Endothelial cell of umbilical vein (primary cell): Measurements from ENCODE around the gene RASAL2. TPM values are rescaled to one million over a fixed set of nuclear protein-coding genes. Genes with fewer than 3 reads are reported as not detected.

ENCODE experiments used
- BruUV-seq: library from RNA; stranded (reverse); fragments of 400-500 nt; replicated peaks from 2 replicates; lab custom pipeline; 2021; lab: Mats Ljungman, UMichigan
- CTCF ChIA-PET: fragments of 300-600, 350-600 bp; sonication (Branson Sonifier 250); formaldehyde crosslinking; loops from one replicate; lab custom pipeline; 2021; ENCODE audit warnings: antibody characterized with exemption, inconsistent platforms; lab: Charles Lee
- POLR2A ChIA-PET: fragments of 300-600, 350-600 bp; sonication (Branson Sonifier 250); formaldehyde crosslinking; loops from one replicate; lab custom pipeline; 2021; ENCODE audit warnings: antibody characterized with exemption, inconsistent platforms; lab: Charles Lee
- DNase-seq: peaks from one replicate; pipeline ENCODE4 v3.0.0-alpha.2; 2011; ENCODE audit warnings: low read depth, low spot score
- FAIRE-seq: peaks from 2 replicates; lab custom pipeline; 2011; peaks lifted over from hg19 to GRCh38; lab: Jason Lieb, UNC
- H2AFZ ChIP-seq: 2 replicates; pipeline ENCODE4 v1.6.0; 2012; ENCODE audit warnings: low read depth, low read length, control low read depth, inconsistent platforms
- H3K27ac ChIP-seq: 2 replicates; pipeline ENCODE4 v1.5.1; 2011; ENCODE audit warnings: low read depth, mild to moderate bottlenecking, control low read depth, low read length, moderate library complexity; ENCODE audit not compliant: insufficient read depth
- H3K27me3 ChIP-seq, 2 experiments: 2 replicates each; pipeline versions ENCODE4 v1.6.0 to v1.6.1; 2011; ENCODE audit warnings: low read length in 2 of 2, mixed read lengths in 1 of 2; ENCODE audit not compliant: control insufficient read depth in 2 of 2, insufficient read depth in 2 of 2
- H3K36me3 ChIP-seq, 2 experiments: 2 replicates in 1 of 2; 3 replicates in 1 of 2; pipeline ENCODE4 v1.5.1; 2011; ENCODE audit warnings: low read length in 2 of 2, mild to moderate bottlenecking in 1 of 2, moderate library complexity in 1 of 2; ENCODE audit not compliant: control insufficient read depth in 2 of 2, insufficient read depth in 2 of 2; ENCODE audit errors: extremely low read depth in 1 of 2
- H3K4me1 ChIP-seq: 3 replicates; pipeline ENCODE4 v1.5.1; 2011; ENCODE audit warnings: mild to moderate bottlenecking, low read length; ENCODE audit not compliant: control insufficient read depth, insufficient read depth; ENCODE audit errors: extremely low read depth
- H3K4me2 ChIP-seq: 2 replicates; pipeline ENCODE4 v1.6.1; 2011; ENCODE audit warnings: low read length, control low read depth, mixed read lengths; ENCODE audit not compliant: insufficient read depth
- H3K4me3 ChIP-seq, 3 experiments: fragments of 200-600 bp in 1 of 3; sonication (generic), shearing (Covaris generic) in 1 of 3; replicated peaks in 1 of 3; 2 replicates each; pipeline ENCODE4 v1.5.1; 2011 to 2016; ENCODE audit warnings: control low read depth in 3 of 3, low read length in 3 of 3, mild to moderate bottlenecking in 2 of 3, inconsistent platforms in 1 of 3, low read depth in 1 of 3, moderate library complexity in 1 of 3; ENCODE audit not compliant: insufficient read depth in 1 of 3
- H3K79me2 ChIP-seq: 2 replicates; pipeline ENCODE4 v1.6.0; 2012; ENCODE audit warnings: low read length, inconsistent platforms; ENCODE audit not compliant: control insufficient read depth, insufficient read depth
- H3K9ac ChIP-seq: replicated peaks from 2 replicates; pipeline ENCODE3; 2011; ENCODE audit warnings: low read length, control low read depth; ENCODE audit not compliant: insufficient read depth; ENCODE audit errors: extremely low read depth
- H3K9me1 ChIP-seq: replicated peaks from 3 replicates; pipeline ENCODE4 v1.6.0; 2011; ENCODE audit warnings: mild to moderate bottlenecking, low read length; ENCODE audit not compliant: control insufficient read depth, insufficient read depth; ENCODE audit errors: extremely low read depth
- H3K9me3 ChIP-seq: replicated peaks from 2 replicates; pipeline ENCODE4 v1.5.1; 2012; ENCODE audit warnings: low read length, inconsistent platforms; ENCODE audit not compliant: control insufficient read depth, insufficient read depth
- H4K20me1 ChIP-seq: replicated peaks from 2 replicates; pipeline ENCODE3; 2011; ENCODE audit warnings: mild to moderate bottlenecking, low read length; ENCODE audit not compliant: control insufficient read depth, insufficient read depth; ENCODE audit errors: extremely low read depth
- EZH2 ChIP-seq: IDR thresholded peaks from 2 replicates; pipeline ENCODE4 v1.6.1; 2012; ENCODE audit warnings: borderline replicate concordance, low read depth, mild to moderate bottlenecking, moderate library complexity, low read length, inconsistent platforms; ENCODE audit not compliant: severe bottlenecking
- GATA2 ChIP-seq: IDR thresholded peaks from 2 replicates; pipeline ENCODE4 v1.7.0; 2011; ENCODE audit warnings: low read depth, mild to moderate bottlenecking, moderate library complexity, mixed read lengths, low read length; ENCODE audit not compliant: insufficient read length, insufficient read depth
- MYC ChIP-seq: IDR thresholded peaks from one replicate; pipeline ENCODE4 v1.6.1; 2011; ENCODE audit warnings: mild to moderate bottlenecking, low read depth, low read length
- POLR2A ChIP-seq: IDR thresholded peaks from 2 replicates; pipeline ENCODE4 v1.6.1; 2012; ENCODE audit warnings: low read depth, mild to moderate bottlenecking, control low read depth, low read length
- dilution Hi-C: fragments of 300-500 bp; cut with MboI; formaldehyde crosslinking; loops from one replicate; pipeline ENCODE4 v1.15.0; 2019; ENCODE audit warnings: low sequenced_read_pairs; ENCODE audit not compliant: extremely low pct_ligation_motif_present
- intact Hi-C: fragments of 100-400 bp; cut with micrococcal nuclease; formaldehyde crosslinking; loops from one replicate; pipeline ENCODE4 v1.10.0; 2022
- polyA plus RNA-seq, 4 experiments: library from polyadenylated mRNA; depleted of rRNA in 3 of 4; stranded (reverse) in 3 of 4; unstranded in 1 of 4; fragments of >200 nt; gene quantifications; 2 replicates each; pipeline versions ENCODE4 v1.2.1 to v1.2.3, GENCODE V29; 2011 to 2012; ENCODE audit warnings: missing spikeins in 1 of 4
- total RNA-seq: library from RNA; stranded (reverse); gene quantifications from 2 replicates; pipeline ENCODE4 v1.2.3, GENCODE V29; 2021
- TF ChIP-seq, protein P1 (sequence below): IDR thresholded peaks from 2 replicates; pipeline ENCODE4 v1.6.1; 2011; ENCODE audit not compliant: insufficient read depth, insufficient read length
- TF ChIP-seq, protein P2 (sequence below), 2 donors: IDR thresholded peaks; 1 replicate in 1 of 2; 2 replicates in 1 of 2; pipeline ENCODE4 v1.5.1; 2011; ENCODE audit warnings: low read length in 2 of 2, mild to moderate bottlenecking in 2 of 2, moderate library complexity in 2 of 2, control low read depth in 1 of 2, inconsistent platforms in 1 of 2, low read depth in 1 of 2; ENCODE audit not compliant: insufficient read depth in 1 of 2; ENCODE audit errors: extremely low read depth in 1 of 2

RASAL2 gene
- total and polyA plus RNA-seq, 2 donors (not counting 3 experiments of a cell fraction or from before 2014, with no cell fraction given): 12.5 to 15.5 TPM

DNA sequence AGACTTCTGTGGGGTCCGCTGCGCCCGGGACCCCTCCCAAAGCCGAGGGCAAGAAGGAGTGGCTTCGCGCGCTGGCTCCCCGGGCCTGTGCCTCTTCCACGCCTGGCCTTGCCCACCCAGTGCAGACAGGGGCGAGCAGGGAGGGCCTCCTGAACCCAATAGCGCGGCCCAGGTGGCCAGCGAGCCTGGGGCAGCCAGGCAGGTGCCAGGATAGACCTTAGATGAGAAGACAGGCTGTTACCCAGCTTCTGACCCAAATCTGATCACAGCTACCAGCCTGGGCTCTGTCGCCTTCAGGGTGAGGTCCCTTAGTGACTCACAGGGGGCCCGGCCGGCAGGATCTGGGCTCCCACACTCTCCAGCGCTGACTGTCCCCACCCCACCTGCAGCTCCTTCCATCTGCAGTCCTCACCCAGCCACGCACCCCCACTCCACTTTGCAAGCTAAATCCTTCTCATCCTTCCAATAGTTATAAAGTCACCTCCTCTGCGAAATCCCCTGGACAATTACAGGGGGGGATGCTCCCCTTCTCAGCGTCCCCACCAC, 393.2 kb downstream of the RASAL2 start:
- H3K36me3 ChIP-seq: no peaks in the 10 kb centered on the region
- ChIA-PET CTCF (interaction anchor here (1.0 to 1.7 kb wide), 4 partner anchors 8 to 177 kb away, joined by 3 to 6 read pairs (median 4); no protein-coding TSS in a partner anchor), POLR2A (no interaction called here)
- dilution Hi-C loops: no loop called here
- H3K79me2 ChIP-seq: no peaks in the 10 kb centered on the region
- DNase-seq: no peak
- peaks cover 20% of the 10 kb centered on the region for H3K4me1 ChIP-seq
- H2AFZ ChIP-seq: peak overlapping the region; percentile 87
- H3K27ac ChIP-seq: no peak overlapping the region
- FAIRE-seq: no peak
- H4K20me1 ChIP-seq: no peaks in the 10 kb centered on the region
- no peaks in the 10 kb centered on the region for H3K27me3 ChIP-seq
- no peaks in the 10 kb centered on the region for H3K9me1 ChIP-seq
- BruUV-seq: no TSS peak
- no peak overlapping the region for H3K9ac ChIP-seq
- intact Hi-C loops: no loop called here
- TF ChIP-seq, protein P1, sequence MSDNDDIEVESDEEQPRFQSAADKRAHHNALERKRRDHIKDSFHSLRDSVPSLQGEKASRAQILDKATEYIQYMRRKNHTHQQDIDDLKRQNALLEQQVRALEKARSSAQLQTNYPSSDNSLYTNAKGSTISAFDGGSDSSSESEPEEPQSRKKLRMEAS: no peak
- TF ChIP-seq, protein P2, sequence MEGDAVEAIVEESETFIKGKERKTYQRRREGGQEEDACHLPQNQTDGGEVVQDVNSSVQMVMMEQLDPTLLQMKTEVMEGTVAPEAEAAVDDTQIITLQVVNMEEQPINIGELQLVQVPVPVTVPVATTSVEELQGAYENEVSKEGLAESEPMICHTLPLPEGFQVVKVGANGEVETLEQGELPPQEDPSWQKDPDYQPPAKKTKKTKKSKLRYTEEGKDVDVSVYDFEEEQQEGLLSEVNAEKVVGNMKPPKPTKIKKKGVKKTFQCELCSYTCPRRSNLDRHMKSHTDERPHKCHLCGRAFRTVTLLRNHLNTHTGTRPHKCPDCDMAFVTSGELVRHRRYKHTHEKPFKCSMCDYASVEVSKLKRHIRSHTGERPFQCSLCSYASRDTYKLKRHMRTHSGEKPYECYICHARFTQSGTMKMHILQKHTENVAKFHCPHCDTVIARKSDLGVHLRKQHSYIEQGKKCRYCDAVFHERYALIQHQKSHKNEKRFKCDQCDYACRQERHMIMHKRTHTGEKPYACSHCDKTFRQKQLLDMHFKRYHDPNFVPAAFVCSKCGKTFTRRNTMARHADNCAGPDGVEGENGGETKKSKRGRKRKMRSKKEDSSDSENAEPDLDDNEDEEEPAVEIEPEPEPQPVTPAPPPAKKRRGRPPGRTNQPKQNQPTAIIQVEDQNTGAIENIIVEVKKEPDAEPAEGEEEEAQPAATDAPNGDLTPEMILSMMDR (IDR thresholded peaks at IDR 0.05; ENCODE audit: extremely low read depth in 1 of 2, insufficient read depth in 1 of 2, low read depth in 1 of 2, low read length in 2 of 2): no peak
- no peak for TF ChIP-seq MYC
- TF ChIP-seq POLR2A: no peak
- no peak for TF ChIP-seq EZH2
- no peak for TF ChIP-seq GATA2
- H3K4me3 ChIP-seq: no peak overlapping the region
- H3K9me3 ChIP-seq: no peaks in the 10 kb centered on the region
- H3K4me2 ChIP-seq: no peak overlapping the region
